Psoas muscle (tissue), 8 donors: ENCODE data around the gene SLC17A7. TPM values are rescaled to one million over a fixed set of nuclear protein-coding genes. Genes with fewer than 3 reads are reported as not detected.

ENCODE experiments used
- ATAC-seq, 4 donors: fragments of 200-7000 bp; cut with Tn5 transposase; one replicate each; pipeline ENCODE4 v1.9.1; 2020; ENCODE audit warnings: moderate library complexity in 3 of 4, mild to moderate bottlenecking in 2 of 4
- DNase-seq, 2 donors: peaks; one replicate each; pipeline ENCODE4 v3.0.0-alpha.2; 2020
- H3K27ac ChIP-seq: fragments of 200-600 bp; one replicate; pipeline ENCODE4 v1.8.0; 2022
- H3K27me3 ChIP-seq, 3 donors: fragments of 200-600 bp in 1 of 3; one replicate each; pipeline versions ENCODE4 v1.6.1 to v1.8.0; 2013 to 2022; ENCODE audit warnings: low read length in 2 of 3, mild to moderate bottlenecking in 2 of 3, moderate library complexity in 1 of 3; ENCODE audit not compliant: insufficient read depth in 3 of 3
- H3K36me3 ChIP-seq, 2 donors: fragments of 200-600 bp in 1 of 2; one replicate each; pipeline versions ENCODE4 v1.6.1 to v1.8.0; 2013 to 2022; ENCODE audit warnings: low read depth in 1 of 2, mild to moderate bottlenecking in 1 of 2, moderate library complexity in 1 of 2; ENCODE audit not compliant: insufficient read depth in 1 of 2
- H3K4me1 ChIP-seq: fragments of 200-600 bp; one replicate; pipeline ENCODE4 v1.8.0; 2022
- H3K4me3 ChIP-seq: fragments of 200-600 bp; one replicate; pipeline ENCODE4 v1.8.0; 2022; ENCODE audit warnings: mild to moderate bottlenecking
- H3K9me3 ChIP-seq: fragments of 200-600 bp; one replicate; pipeline ENCODE4 v1.8.0; 2022
- WGBS, 3 donors: extraction: QIAGEN DNeasy Blood & Tissue Kit; methylation state at CpG; one replicate each; pipeline versions ENCODE4 v1.1.6 to v1.1.7; 2013; 5-methylcytosine and 5-hydroxymethylcytosine counted together
- intact Hi-C, 2 donors: fragments of 100-400 bp; cut with DNase I; formaldehyde crosslinking; loops; one replicate each; pipeline versions ENCODE4 v1.11.0 to v1.14.2; 2022
- polyA plus RNA-seq, 3 donors: library from polyadenylated mRNA; stranded (reverse); fragments of 200-250 nt; gene quantifications; one replicate each; pipeline ENCODE4 v1.2.3, GENCODE V29; 2013
- total RNA-seq, 4 donors: library from RNA; stranded (reverse); fragmentation: NEBNext Ultra II Directional in 2 of 4; extraction: Animal tissue kit (Norgen Biotek cat#: 25700) in 2 of 4; gene quantifications; one replicate each; pipeline versions ENCODE4 v1.2.1 to v1.2.4, GENCODE V29; 2021 to 2023
- TF ChIP-seq, protein P1 (sequence below): fragments of 200-600 bp; IDR thresholded peaks from one replicate; pipeline ENCODE4 v1.8.0; 2022; ENCODE audit warnings: antibody characterized with exemption
- donor health status: healthy with polysubstance abuse.
- donor health status: DM: no; HTN: no; CAD: no; lungs with moderate emphysema.
- donor health status: Bipolar disorder and iron deficiency.
- donor health status: healthy.
- donor health status: DM: yes; HTN: yes; CAD: no.
- donor health status: DM: no; HTN: no; CAD: no.
- donor health status: DM: no; HTN: no; CAD: no.
- donor health status: DM: yes; HTN: yes; CAD: no.

Gene SLC17A7
- total and polyA plus RNA-seq, 7 donors, result 0.42 to 1.8 (median 0.78) TPM

- WGBS, 3 donors, result 81 to 85% (median 85%) methylated on average over 18 of the region's 18 CpGs
- Histone ChIP-seq H3K4me1 (no peaks in the 10 kb centered on the region), H3K4me3 (no peak overlapping the region), H3K27me3 (peaks cover 0 to 96% (median 51%) of the 10 kb centered on the region in 3 donors), H3K27ac (no peak overlapping the region), H3K9me3 (no peaks in the 10 kb centered on the region), H3K36me3 (no peaks in the 10 kb centered on the region)
- intact Hi-C loops, result no loop called here
- TF ChIP-seq, protein P1, sequence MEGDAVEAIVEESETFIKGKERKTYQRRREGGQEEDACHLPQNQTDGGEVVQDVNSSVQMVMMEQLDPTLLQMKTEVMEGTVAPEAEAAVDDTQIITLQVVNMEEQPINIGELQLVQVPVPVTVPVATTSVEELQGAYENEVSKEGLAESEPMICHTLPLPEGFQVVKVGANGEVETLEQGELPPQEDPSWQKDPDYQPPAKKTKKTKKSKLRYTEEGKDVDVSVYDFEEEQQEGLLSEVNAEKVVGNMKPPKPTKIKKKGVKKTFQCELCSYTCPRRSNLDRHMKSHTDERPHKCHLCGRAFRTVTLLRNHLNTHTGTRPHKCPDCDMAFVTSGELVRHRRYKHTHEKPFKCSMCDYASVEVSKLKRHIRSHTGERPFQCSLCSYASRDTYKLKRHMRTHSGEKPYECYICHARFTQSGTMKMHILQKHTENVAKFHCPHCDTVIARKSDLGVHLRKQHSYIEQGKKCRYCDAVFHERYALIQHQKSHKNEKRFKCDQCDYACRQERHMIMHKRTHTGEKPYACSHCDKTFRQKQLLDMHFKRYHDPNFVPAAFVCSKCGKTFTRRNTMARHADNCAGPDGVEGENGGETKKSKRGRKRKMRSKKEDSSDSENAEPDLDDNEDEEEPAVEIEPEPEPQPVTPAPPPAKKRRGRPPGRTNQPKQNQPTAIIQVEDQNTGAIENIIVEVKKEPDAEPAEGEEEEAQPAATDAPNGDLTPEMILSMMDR, result no peak
- ATAC-seq (no peak), DNase-seq (no peak)
These were observed 6.3 kb downstream of the SLC17A7 start for GRCh38 chr19:49434907-49435583.

DNA sequence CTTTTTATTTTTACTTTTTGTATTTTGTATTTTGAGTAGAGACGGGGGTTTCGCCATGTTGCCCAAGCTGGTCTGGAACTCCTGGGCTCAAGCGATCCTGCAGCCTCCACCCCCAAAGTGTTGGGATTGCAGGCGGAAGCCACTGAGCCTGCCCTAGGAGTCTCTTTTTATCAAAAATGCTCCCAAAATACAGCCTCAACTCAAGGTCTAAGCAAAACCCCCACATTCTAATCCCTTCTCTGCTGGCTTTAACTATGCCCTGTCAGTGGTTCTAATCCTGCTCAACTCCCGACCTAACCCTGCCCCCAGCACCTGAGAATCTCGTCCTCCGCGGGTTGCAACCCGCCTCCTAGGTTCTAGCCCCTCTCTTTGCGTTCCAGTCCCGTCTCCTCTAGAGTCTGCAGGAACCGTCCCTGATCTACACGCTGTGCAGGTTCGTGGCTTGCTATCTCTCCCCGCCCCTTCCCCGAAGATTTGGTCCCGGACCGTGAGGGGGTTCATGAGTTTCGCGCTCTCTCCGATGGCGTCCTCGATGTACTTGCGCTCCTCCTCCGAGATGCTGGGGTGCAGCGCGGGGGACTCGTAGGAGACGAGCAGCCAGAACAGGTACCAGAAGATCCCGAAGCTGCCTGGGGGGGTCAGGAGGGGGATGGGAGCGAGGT lies 8.0 kb downstream of the SLC17A7 start:
- TF ChIP-seq, protein P1, result no peak
- Histone ChIP-seq H3K36me3 (no peaks in the 10 kb centered on the region), H3K27me3 (peaks cover 0 to 94% (median 49%) of the 10 kb centered on the region in 3 donors), H3K4me3 (no peak overlapping the region), H3K4me1 (peaks cover 1% of the 10 kb centered on the region), H3K27ac (no peak overlapping the region), H3K9me3 (no peaks in the 10 kb centered on the region)
- intact Hi-C loops, result no loop called here
- 18 to 26% (median 21%) methylated on average over 31 of the region's 31 CpGs for WGBS, 3 donors
- no peak for DNase-seq
- ATAC-seq, result no peak

DNA sequence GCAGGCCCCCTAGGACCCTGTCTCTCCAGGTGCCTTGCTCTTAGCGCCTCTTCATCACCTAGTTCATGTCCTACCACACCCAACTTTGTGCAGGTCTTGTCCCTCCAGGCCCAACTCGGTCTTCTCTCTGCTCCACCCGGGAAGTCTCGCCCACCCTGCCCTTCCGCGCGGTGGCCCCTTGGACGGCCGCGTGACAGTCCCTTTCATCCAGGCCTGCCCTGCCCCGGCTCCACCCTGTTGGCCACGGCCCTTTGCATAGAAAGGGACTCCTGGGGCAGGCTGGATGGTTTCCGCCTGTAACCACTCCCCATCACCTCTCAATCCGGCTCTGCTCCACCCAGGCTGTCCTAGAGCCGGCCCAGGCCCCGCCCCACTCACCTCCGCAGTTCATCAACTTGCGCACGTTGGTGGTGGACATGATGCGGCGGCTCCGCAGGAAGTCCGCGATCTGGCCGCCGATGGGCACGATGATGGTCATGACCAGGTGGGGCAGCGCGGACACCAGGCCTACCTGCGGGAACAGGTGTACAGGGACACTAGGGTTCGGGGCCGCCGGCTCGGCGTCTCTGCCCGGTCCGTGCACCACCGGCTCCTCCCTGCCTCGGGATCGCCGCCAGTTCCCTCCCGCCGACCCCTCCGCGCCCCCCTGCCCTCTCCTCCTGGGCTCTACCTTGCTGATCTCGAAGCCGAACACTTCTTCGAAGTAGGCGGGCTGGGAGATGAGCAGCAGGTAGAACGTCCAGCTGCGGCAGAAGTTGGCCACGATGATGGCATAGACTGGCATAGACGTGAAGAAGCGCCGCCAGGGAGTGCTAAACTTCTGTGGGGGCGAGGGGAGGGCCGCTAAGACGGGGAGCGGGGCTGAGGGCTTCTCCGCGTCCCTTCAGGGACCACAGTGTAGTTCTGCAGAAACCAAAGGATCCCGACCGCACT lies 8.9 kb downstream of the SLC17A7 start:
- ATAC-seq (no peak), DNase-seq (no peak)
- Histone ChIP-seq H3K4me3 (no peak overlapping the region), H3K36me3 (no peaks in the 10 kb centered on the region), H3K4me1 (peaks cover 7% of the 10 kb centered on the region), H3K9me3 (no peaks in the 10 kb centered on the region), H3K27me3 (peaks cover 0 to 97% (median 52%) of the 10 kb centered on the region in 3 donors), H3K27ac (no peak overlapping the region)
- TF ChIP-seq, protein P1, result no peak
- WGBS, 3 donors, result 15 to 18% (median 16%) methylated on average over 60 to 63 of the region's 63 CpGs
- intact Hi-C loops, result no loop called here

GRCh38 chr19:49431330-49431749 lies 10.0 kb downstream of the SLC17A7 start:
- TF ChIP-seq, protein P1, result no peak
- H3K4me3 ChIP-seq, result no peak overlapping the region
- intact Hi-C loops, result no loop called here
- H3K9me3 ChIP-seq, result no peaks in the 10 kb centered on the region
- peaks cover 7% of the 10 kb centered on the region for H3K4me1 ChIP-seq
- DNase-seq, result no peak
- peaks cover 0 to 97% (median 54%) of the 10 kb centered on the region in 3 donors for H3K27me3 ChIP-seq
- 44 to 55% (median 49%) methylated on average over 23 to 29 of the region's 29 CpGs for WGBS, 3 donors
- H3K36me3 ChIP-seq, result no peaks in the 10 kb centered on the region
- no peak for ATAC-seq
- no peak overlapping the region for H3K27ac ChIP-seq
